ENCODE results near the gene NT5E. TPM values are rescaled to one million over a fixed set of nuclear protein-coding genes. Genes with fewer than 3 reads are reported as not detected.

Gene NT5E
- total and polyA plus RNA-seq, 2 experiments from 2014 or later: 0.18 to 1.5 TPM

DNA sequence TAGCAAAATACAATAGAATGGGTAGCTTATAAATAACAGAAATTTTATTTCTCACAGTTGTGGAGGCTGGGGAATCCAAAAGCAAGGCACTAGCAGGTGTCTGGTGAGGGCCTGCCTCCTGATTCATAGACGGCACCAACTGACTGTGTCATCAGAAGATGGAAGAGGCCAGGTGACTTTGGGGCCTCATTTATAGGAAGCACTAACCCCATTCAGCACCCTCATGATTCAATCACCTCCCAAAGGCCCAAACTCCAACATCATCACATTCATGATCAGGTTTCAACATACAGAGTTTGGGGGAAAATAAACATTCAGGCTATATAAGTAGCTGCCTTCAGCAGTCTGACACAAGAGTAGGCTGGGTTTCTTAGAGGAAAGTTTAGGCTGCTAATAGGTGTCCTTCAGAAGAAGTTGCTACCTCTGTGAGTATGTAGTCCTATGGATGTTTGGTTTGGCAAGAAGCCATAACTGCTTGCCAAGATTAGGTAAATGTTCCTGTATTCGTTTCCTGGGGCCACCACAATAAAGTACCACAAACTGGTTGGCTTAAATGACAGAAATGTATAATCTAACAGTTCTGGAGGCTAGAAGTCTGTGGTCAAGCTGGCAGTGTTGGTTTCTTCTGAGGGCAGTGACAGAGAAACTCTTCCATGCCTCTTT, 48.8 kb downstream of the NT5E start (continued):
- TF ChIP-seq, protein P1, sequence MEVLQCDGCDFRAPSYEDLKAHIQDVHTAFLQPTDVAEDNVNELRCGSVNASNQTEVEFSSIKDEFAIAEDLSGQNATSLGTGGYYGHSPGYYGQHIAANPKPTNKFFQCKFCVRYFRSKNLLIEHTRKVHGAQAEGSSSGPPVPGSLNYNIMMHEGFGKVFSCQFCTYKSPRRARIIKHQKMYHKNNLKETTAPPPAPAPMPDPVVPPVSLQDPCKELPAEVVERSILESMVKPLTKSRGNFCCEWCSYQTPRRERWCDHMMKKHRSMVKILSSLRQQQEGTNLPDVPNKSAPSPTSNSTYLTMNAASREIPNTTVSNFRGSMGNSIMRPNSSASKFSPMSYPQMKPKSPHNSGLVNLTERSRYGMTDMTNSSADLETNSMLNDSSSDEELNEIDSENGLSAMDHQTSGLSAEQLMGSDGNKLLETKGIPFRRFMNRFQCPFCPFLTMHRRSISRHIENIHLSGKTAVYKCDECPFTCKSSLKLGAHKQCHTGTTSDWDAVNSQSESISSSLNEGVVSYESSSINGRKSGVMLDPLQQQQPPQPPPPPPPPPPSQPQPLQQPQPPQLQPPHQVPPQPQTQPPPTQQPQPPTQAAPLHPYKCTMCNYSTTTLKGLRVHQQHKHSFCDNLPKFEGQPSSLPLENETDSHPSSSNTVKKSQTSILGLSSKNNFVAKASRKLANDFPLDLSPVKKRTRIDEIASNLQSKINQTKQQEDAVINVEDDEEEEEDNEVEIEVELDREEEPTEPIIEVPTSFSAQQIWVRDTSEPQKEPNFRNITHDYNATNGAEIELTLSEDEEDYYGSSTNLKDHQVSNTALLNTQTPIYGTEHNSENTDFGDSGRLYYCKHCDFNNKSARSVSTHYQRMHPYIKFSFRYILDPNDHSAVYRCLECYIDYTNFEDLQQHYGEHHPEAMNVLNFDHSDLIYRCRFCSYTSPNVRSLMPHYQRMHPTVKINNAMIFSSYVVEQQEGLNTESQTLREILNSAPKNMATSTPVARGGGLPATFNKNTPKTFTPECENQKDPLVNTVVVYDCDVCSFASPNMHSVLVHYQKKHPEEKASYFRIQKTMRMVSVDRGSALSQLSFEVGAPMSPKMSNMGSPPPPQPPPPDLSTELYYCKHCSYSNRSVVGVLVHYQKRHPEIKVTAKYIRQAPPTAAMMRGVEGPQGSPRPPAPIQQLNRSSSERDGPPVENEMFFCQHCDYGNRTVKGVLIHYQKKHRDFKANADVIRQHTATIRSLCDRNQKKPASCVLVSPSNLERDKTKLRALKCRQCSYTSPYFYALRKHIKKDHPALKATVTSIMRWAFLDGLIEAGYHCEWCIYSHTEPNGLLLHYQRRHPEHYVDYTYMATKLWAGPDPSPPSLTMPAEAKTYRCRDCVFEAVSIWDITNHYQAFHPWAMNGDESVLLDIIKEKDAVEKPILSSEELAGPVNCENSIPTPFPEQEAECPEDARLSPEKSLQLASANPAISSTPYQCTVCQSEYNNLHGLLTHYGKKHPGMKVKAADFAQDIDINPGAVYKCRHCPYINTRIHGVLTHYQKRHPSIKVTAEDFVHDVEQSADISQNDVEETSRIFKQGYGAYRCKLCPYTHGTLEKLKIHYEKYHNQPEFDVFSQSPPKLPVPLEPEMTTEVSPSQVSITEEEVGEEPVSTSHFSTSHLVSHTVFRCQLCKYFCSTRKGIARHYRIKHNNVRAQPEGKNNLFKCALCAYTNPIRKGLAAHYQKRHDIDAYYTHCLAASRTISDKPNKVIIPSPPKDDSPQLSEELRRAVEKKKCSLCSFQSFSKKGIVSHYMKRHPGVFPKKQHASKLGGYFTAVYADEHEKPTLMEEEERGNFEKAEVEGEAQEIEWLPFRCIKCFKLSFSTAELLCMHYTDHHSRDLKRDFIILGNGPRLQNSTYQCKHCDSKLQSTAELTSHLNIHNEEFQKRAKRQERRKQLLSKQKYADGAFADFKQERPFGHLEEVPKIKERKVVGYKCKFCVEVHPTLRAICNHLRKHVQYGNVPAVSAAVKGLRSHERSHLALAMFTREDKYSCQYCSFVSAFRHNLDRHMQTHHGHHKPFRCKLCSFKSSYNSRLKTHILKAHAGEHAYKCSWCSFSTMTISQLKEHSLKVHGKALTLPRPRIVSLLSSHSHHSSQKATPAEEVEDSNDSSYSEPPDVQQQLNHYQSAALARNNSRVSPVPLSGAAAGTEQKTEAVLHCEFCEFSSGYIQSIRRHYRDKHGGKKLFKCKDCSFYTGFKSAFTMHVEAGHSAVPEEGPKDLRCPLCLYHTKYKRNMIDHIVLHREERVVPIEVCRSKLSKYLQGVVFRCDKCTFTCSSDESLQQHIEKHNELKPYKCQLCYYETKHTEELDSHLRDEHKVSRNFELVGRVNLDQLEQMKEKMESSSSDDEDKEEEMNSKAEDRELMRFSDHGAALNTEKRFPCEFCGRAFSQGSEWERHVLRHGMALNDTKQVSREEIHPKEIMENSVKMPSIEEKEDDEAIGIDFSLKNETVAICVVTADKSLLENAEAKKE (CRISPR knock-in tag; IDR thresholded peaks at IDR 0.05): no peak
- TF ChIP-seq, protein P2, sequence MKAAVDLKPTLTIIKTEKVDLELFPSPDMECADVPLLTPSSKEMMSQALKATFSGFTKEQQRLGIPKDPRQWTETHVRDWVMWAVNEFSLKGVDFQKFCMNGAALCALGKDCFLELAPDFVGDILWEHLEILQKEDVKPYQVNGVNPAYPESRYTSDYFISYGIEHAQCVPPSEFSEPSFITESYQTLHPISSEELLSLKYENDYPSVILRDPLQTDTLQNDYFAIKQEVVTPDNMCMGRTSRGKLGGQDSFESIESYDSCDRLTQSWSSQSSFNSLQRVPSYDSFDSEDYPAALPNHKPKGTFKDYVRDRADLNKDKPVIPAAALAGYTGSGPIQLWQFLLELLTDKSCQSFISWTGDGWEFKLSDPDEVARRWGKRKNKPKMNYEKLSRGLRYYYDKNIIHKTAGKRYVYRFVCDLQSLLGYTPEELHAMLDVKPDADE (IDR thresholded peaks at IDR 0.05): no peak
- TF ChIP-seq EZH2 (IDR thresholded peaks at IDR 0.05; ENCODE audit: low read depth, unreplicated experiment): no peak

DNA sequence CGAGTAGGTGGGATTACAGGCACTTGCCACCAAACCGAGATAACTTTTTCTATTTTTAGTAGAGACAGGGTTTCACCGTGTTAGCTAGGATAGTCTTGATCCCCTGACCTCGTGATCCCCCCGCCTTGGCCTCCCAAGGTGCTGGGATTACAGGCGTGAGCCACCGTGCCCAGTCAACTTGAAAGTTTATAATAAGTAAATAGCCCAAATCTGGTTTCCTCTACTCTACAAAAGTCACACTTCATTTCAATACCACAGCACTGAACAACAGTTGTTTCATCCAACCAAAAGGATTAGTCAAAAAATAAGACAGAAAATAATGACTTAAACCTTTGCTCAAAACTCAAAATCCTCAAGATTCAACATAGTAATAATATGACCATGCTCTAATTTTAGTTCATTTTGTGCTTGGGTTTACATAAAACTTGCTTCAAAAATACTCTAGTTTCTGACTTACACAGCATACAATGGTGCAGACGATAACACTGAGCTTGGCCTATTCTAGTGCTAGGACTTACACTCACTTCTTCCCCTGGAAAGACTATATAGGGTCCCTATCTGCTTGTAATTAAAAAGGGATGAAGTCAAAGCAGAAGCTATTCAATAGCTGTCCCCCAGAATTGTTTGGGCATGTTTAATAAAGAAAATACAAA, 56.7 kb downstream of the NT5E start:
- Histone ChIP-seq H3K9me2 (ENCODE audit: insufficient read depth) (no peaks in the 10 kb centered on the region), H3K4me3 (no peak overlapping the region), H2AFZ (no peak overlapping the region), H3K27ac (ENCODE audit: low read depth) (no peak overlapping the region), H4K20me1 (replicated peaks; ENCODE audit: insufficient read depth) (no peaks in the 10 kb centered on the region), H3K27me3 (ENCODE audit: insufficient read depth) (no peaks in the 10 kb centered on the region), H3K4me1 (ENCODE audit: insufficient read depth) (no peaks in the 10 kb centered on the region), H3F3A (replicated peaks; ENCODE audit: low read depth) (no peaks in the 10 kb centered on the region), H3K36me3 (ENCODE audit: insufficient read depth) (no peaks in the 10 kb centered on the region), H3K79me2 (replicated peaks; ENCODE audit: insufficient read depth) (no peaks in the 10 kb centered on the region), H3K4me2 (no peak overlapping the region)
- Mint-ChIP-seq H3K4me1 (no peaks in the 10 kb centered on the region), H3K36me3 (ENCODE audit: low read depth) (peaks cover 3% of the 10 kb centered on the region; the same call in 1 of the 3 replicates), H3K27ac (no peak overlapping the region), H3K9me3 (no peaks in the 10 kb centered on the region), H3K27me3 (ENCODE audit: insufficient read depth, low read depth, poor library complexity) (no peaks in the 10 kb centered on the region), H3K4me3 (no peak overlapping the region)
- DNase-seq (ENCODE audit: low spot score) (no peak), ATAC-seq (no peak)
- TF ChIP-seq EZH2phosphoT487 (IDR thresholded peaks at IDR 0.05; ENCODE audit: unreplicated experiment) (no peak), STAT1 (IDR thresholded peaks at IDR 0.05; ENCODE audit: unreplicated experiment) (no peak), ZNF331 (CRISPR knock-in tag; IDR thresholded peaks at IDR 0.05; ENCODE audit: low read depth) (no peak)
- TF ChIP-seq, protein P1 (CRISPR knock-in tag; IDR thresholded peaks at IDR 0.05): no peak
